HCT116 (cell line): ENCODE data around the gene TTC21B. TPM values are rescaled to one million over a fixed set of nuclear protein-coding genes. Genes with fewer than 3 reads are reported as not detected.

ENCODE experiments used
- ATAC-seq: fragments of 200-7000 bp; cut with Tn5 transposase; 2 replicates; pipeline ENCODE4 v1.9.1; 2020; ENCODE audit warnings: mild to moderate bottlenecking, moderate library complexity
- BruUV-seq: library from RNA; stranded (reverse); fragments of 400-500 nt; replicated peaks from 2 replicates; lab custom pipeline; 2021; lab: Mats Ljungman, UMichigan
- CTCF ChIA-PET: fragments of 300-600 bp; sonication (Branson Sonifier 250); formaldehyde crosslinking; loops from one replicate; lab custom pipeline; 2021; ENCODE audit warnings: antibody characterized with exemption; lab: Charles Lee
- POLR2A ChIA-PET: fragments of 300-600, 350-600 bp; sonication (Branson Sonifier 250); formaldehyde crosslinking; loops from one replicate; lab custom pipeline; 2021; ENCODE audit warnings: antibody characterized with exemption; lab: Charles Lee
- RAD21 ChIA-PET, 2 experiments: fragments of 300-600 bp; sonication (Branson Sonifier 250); formaldehyde crosslinking; loops; one replicate each; lab custom pipeline; 2023; ENCODE audit warnings: low total read pairs in 2 of 2; ENCODE audit not compliant: uncharacterized antibody in 2 of 2, unreplicated experiment in 2 of 2, low non-redundant PET in 1 of 2; lab: Charles Lee
- DNase-seq: peaks from one replicate; pipeline ENCODE4 v3.0.0-alpha.2; 2010; ENCODE audit warnings: low read depth, low spot score
- H2AFZ ChIP-seq: fragments of 200-600 bp; shearing (Covaris generic), sonication (generic); 2 replicates; pipeline ENCODE4 v1.6.1; 2017; ENCODE audit warnings: low read depth, mixed run types, mixed read lengths, antibody characterized with exemption, low read length; ENCODE audit not compliant: poor library complexity, severe bottlenecking
- H3K27ac ChIP-seq: 2 replicates; pipeline ENCODE4 v1.5.1; 2012; ENCODE audit warnings: low read depth, low read length
- H3K27me3 ChIP-seq: fragments of 200-600 bp; sonication (generic); 2 replicates; pipeline ENCODE4 v1.6.1; 2016; ENCODE audit warnings: mixed run types, low read length, mixed read lengths; ENCODE audit not compliant: insufficient read depth
- H3K36me3 ChIP-seq, 2 experiments: fragments of 200-500 bp in 1 of 2; fragments of 200-600 bp in 1 of 2; sonication (Bioruptor generic) in 1 of 2; sonication (generic) in 1 of 2; 2 replicates each; pipeline versions ENCODE4 v1.5.1 to v1.6.1; 2014 to 2016; ENCODE audit warnings: low read length in 2 of 2, inconsistent platforms in 1 of 2, mixed read lengths in 1 of 2, mixed run types in 1 of 2; ENCODE audit not compliant: insufficient read depth in 2 of 2, control insufficient read depth in 1 of 2
- H3K4me1 ChIP-seq, 2 experiments: fragments of 200-600 bp in 1 of 2; sonication (generic) in 1 of 2; 2 replicates each; pipeline versions ENCODE4 v1.5.1 to v1.6.1; 2012 to 2017; ENCODE audit warnings: low read length in 2 of 2, inconsistent platforms in 1 of 2, mild to moderate bottlenecking in 1 of 2, mixed read lengths in 1 of 2, mixed run types in 1 of 2, moderate library complexity in 1 of 2; ENCODE audit not compliant: insufficient read depth in 2 of 2, control insufficient read depth in 1 of 2
- H3K4me2 ChIP-seq: fragments of 200-600 bp; sonication (generic); 2 replicates; pipeline ENCODE4 v1.6.1; 2017; ENCODE audit warnings: mixed run types, low read length, mixed read lengths
- H3K4me3 ChIP-seq, 2 experiments: fragments of 200-600 bp in 1 of 2; sonication (generic) in 1 of 2; replicated peaks in 1 of 2; 2 replicates each; pipeline ENCODE4 v1.5.1; 2011 to 2016; ENCODE audit warnings: low read length in 2 of 2, control low read depth in 1 of 2, low read depth in 1 of 2, mild to moderate bottlenecking in 1 of 2, mixed read lengths in 1 of 2, mixed run types in 1 of 2
- H3K79me2 ChIP-seq: fragments of 200-600 bp; sonication (generic); 2 replicates; pipeline ENCODE4 v1.6.1; 2017; ENCODE audit warnings: mild to moderate bottlenecking, mixed run types, low read length, moderate library complexity, mixed read lengths; ENCODE audit not compliant: insufficient read depth
- H3K9ac ChIP-seq: fragments of 200-600 bp; sonication (generic); 2 replicates; pipeline ENCODE4 v1.6.1; 2016; ENCODE audit warnings: low read length, mixed read lengths
- H3K9me2 ChIP-seq: fragments of 200-600 bp; sonication (generic), shearing (Covaris generic); 2 replicates; pipeline ENCODE4 v1.6.1; 2017; ENCODE audit warnings: mixed run types, mild to moderate bottlenecking, moderate library complexity; ENCODE audit not compliant: insufficient read depth
- H3K9me3 ChIP-seq, 2 experiments: fragments of 200-500 bp in 1 of 2; fragments of 200-600 bp in 1 of 2; sonication (Bioruptor generic) in 1 of 2; sonication (generic) in 1 of 2; 2 replicates each; pipeline ENCODE4 v1.6.1; 2014 to 2017; ENCODE audit warnings: low read length in 2 of 2, mixed read lengths in 2 of 2, inconsistent platforms in 1 of 2, low read depth in 1 of 2, mild to moderate bottlenecking in 1 of 2, mixed run types in 1 of 2, moderate library complexity in 1 of 2; ENCODE audit not compliant: control insufficient read depth in 1 of 2, insufficient read depth in 1 of 2
- H4K20me1 ChIP-seq: fragments of 200-600 bp; sonication (generic), shearing (Covaris generic); 2 replicates; pipeline ENCODE4 v1.6.1; 2017; ENCODE audit warnings: mixed run types, mild to moderate bottlenecking, moderate library complexity; ENCODE audit not compliant: insufficient read depth
- CTCF ChIP-seq, 3 experiments: fragments of 200-600 bp in 1 of 3; sonication (generic) in 1 of 3; IDR thresholded peaks in 2 of 3; conservative IDR thresholded peaks in 1 of 3; 2 replicates each; pipeline ENCODE4 v1.5.1; 2012 to 2017; ENCODE audit warnings: low read depth in 2 of 3, low read length in 2 of 3, antibody characterized with exemption in 1 of 3, borderline replicate concordance in 1 of 3, control low read depth in 1 of 3, mild to moderate bottlenecking in 1 of 3, mixed read lengths in 1 of 3, mixed run types in 1 of 3, moderate library complexity in 1 of 3; ENCODE audit not compliant: insufficient read depth in 1 of 3
- EZH2phosphoT487 ChIP-seq: fragments of 200-600 bp; IDR thresholded peaks from 2 replicates; pipeline ENCODE4 v1.6.1; 2018; ENCODE audit warnings: antibody characterized with exemption, borderline replicate concordance
- FOSL1 ChIP-seq: IDR thresholded peaks from 2 replicates; pipeline ENCODE4 v1.6.1; 2012; ENCODE audit warnings: low read depth
- MAX ChIP-seq: IDR thresholded peaks from 2 replicates; pipeline ENCODE4 v1.6.1; 2012
- RAD21 ChIP-seq: IDR thresholded peaks from 2 replicates; pipeline ENCODE4 v1.6.1; 2012; ENCODE audit warnings: low read depth, mild to moderate bottlenecking
- REST ChIP-seq: IDR thresholded peaks from 2 replicates; pipeline ENCODE4 v1.6.1; 2012; ENCODE audit warnings: low read depth
- TCF7L2 ChIP-seq: IDR thresholded peaks from 2 replicates; pipeline ENCODE4 v1.7.0; 2011; ENCODE audit warnings: borderline replicate concordance, inconsistent platforms; ENCODE audit not compliant: insufficient read depth, insufficient read length; ENCODE audit errors: extremely low read depth
- intact Hi-C: fragments of 100-400 bp; cut with micrococcal nuclease; formaldehyde crosslinking; loops from 2 replicates; pipeline ENCODE4 v1.10.0; 2022
- total RNA-seq: library from RNA; stranded (reverse); gene quantifications from one replicate; pipeline ENCODE4 v1.2.1, GENCODE V29; 2021; ENCODE audit not compliant: unreplicated experiment

The TTC21B gene
- total RNA-seq, 1 experiment from 2014 or later: 12.2 TPM

GRCh38 chr2:165872101-165872791 is 81.3 kb downstream of the TTC21B start:
- ChIA-PET RAD21 (no interaction called here), CTCF (no interaction called here), POLR2A (no interaction called here)
- no peaks in the 10 kb centered on the region for H3K9me3 ChIP-seq
- no peak overlapping the region for H2AFZ ChIP-seq
- BruUV-seq: no TSS peak
- no peak for DNase-seq
- no peak overlapping the region for H3K27ac ChIP-seq
- no peak overlapping the region for H3K4me3 ChIP-seq
- intact Hi-C loops: loop anchor here (10.0 kb wide), 1 partner anchor 857 kb away; no protein-coding TSS in a partner anchor
- ATAC-seq: no peak
- TF ChIP-seq TCF7L2 (no peak), CTCF (IDR thresholded peaks at IDR 0.05 in 2 of 3, conservative IDR thresholded peaks at IDR 0.05 in 1 of 3; ENCODE audit: borderline replicate concordance in 1 of 3, insufficient read depth in 1 of 3, low read depth in 2 of 3, low read length in 2 of 3) (no peak), MAX (no peak), RAD21 (no peak), FOSL1 (no peak), EZH2phosphoT487 (no peak), REST (no peak)
- no peaks in the 10 kb centered on the region for H3K79me2 ChIP-seq
- H3K9me2 ChIP-seq: no peaks in the 10 kb centered on the region
- no peak overlapping the region for H3K4me2 ChIP-seq
- H3K27me3 ChIP-seq: no peaks in the 10 kb centered on the region
- no peaks in the 10 kb centered on the region for H3K4me1 ChIP-seq
- H3K9ac ChIP-seq: no peak overlapping the region
- no peaks in the 10 kb centered on the region for H3K36me3 ChIP-seq
- H4K20me1 ChIP-seq: no peaks in the 10 kb centered on the region
